ENCODE measurements around the gene PNPLA7.
A peak's percentile ranks its signal among the peaks of the same experiment; 100 is the strongest.
"Not testable (repeated sequence)": the region's sequence is repeated elsewhere in the genome, so short reads cannot be mapped to it uniquely, and the experiment has no call there.

PNPLA7 gene

GRCh38 chr9:137536594-137537131, 13.5 kb downstream of the PNPLA7 start:
- H3K36me3 ChIP-seq (ENCODE audit: control insufficient read depth in 2 of 2, insufficient read depth in 1 of 2, low read length in 2 of 2); H3K4me1 ChIP-seq (ENCODE audit: control insufficient read depth, insufficient read depth, low read length); H3K9me3 ChIP-seq (ENCODE audit: control insufficient read depth, insufficient read depth, low read depth, low read length); H3K27ac ChIP-seq (ENCODE audit: extremely low read depth, low read depth, low read length); H3K4me3 ChIP-seq (ENCODE audit: low read depth, low read length); POLR2A ChIA-PET: not testable (repeated sequence)
- CTCF ChIA-PET = interaction anchor here (0.7 to 2.2 kb wide), 3 partner anchors 9 to 250 kb away, joined by 3 to 6 read pairs (median 4); no protein-coding TSS in a partner anchor

- Histone ChIP-seq H3K27ac (ENCODE audit: extremely low read depth, low read depth, low read length) (no peak overlapping the region), H3K9me3 (ENCODE audit: control insufficient read depth, insufficient read depth, low read depth, low read length) (no peaks in the 10 kb centered on the region), H3K36me3 (ENCODE audit: control insufficient read depth in 2 of 2, insufficient read depth in 1 of 2, low read length in 2 of 2) (no peaks in the 10 kb centered on the region), H3K4me1 (ENCODE audit: control insufficient read depth, insufficient read depth, low read length) (no peaks in the 10 kb centered on the region), H3K4me3 (ENCODE audit: low read depth, low read length) (no peak overlapping the region)
- ChIA-PET CTCF (interaction anchor here (0.6 to 2.0 kb wide), 28 partner anchors 9 to 803 kb away, joined by 3 to 35 read pairs (median 3); partner anchors contain the start of genes EXD3, MRPL41, NOXA1 and PNPLA7), POLR2A (interaction anchor here (0.8 to 1.5 kb wide), 4 partner anchors 17 to 110 kb away, joined by 3 to 5 read pairs (median 4); partner anchors contain the start of genes MRPL41 and NSMF)
- TF ChIP-seq BCL11A (tag by site-specific recombination; IDR thresholded peaks at IDR 0.05; ENCODE audit: low read depth) (peak; percentile 12; the same call in 1 of the 2 replicates), KLF7 (tag by site-specific recombination; IDR thresholded peaks at IDR 0.05; ENCODE audit: borderline replicate concordance) (no peak), ZBTB48 (tag by site-specific recombination; IDR thresholded peaks at IDR 0.05) (no peak)
Measured at GRCh38 chr9:137535120-137535428, 15.1 kb downstream of the PNPLA7 start.

DNA sequence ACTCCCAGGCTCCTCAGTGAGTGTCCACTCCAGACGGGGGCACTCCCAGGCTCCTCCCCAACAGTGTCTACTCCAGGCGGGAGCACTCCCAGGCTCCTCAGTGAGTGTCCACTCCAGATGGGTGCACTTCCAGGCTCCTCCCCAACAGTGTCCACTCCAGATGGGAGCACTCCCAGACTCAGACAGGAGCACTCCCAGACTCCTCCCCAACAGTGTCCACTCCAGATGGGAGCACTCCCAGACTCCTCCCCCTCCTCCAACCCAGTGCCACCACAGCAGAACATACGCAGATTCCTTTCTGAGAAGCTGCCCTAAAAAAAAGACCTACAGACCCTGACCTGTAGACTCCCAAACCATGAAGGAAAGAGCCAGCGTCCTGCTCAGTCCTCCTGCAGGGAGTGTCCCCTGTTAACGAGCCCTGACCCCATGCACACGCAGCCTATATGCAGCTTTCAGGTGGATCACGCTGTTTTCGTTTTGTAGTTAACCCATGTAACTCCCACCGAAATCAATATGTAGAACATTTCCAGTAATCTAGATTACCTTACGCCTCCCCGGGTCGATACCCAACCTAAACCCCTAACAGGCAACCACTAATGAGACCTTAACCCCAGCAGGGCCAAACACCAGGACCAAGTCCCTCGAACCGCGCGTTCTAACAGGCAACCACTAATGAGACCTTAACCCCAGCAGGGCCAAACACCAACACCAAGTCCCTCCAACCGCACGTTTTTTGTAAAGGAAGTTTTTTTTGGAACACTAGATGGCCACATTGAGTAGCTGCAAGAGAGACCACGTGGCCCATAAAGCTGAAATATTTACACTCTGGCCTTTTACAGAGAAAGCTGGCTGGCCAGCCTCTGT, 15.7 kb downstream of the PNPLA7 start:
- ChIA-PET CTCF (interaction anchor here (0.6 to 2.0 kb wide), 29 partner anchors 8 to 803 kb away, joined by 3 to 35 read pairs (median 3); partner anchors contain the start of genes EXD3, MRPL41, NOXA1 and PNPLA7), POLR2A (interaction anchor here (0.6 to 1.5 kb wide), 5 partner anchors 17 to 110 kb away, joined by 3 to 5 read pairs (median 3); partner anchors contain the start of genes MRPL41 and NSMF)
- no peak overlapping the region for H3K27ac ChIP-seq (ENCODE audit: extremely low read depth, low read depth, low read length)

DNA sequence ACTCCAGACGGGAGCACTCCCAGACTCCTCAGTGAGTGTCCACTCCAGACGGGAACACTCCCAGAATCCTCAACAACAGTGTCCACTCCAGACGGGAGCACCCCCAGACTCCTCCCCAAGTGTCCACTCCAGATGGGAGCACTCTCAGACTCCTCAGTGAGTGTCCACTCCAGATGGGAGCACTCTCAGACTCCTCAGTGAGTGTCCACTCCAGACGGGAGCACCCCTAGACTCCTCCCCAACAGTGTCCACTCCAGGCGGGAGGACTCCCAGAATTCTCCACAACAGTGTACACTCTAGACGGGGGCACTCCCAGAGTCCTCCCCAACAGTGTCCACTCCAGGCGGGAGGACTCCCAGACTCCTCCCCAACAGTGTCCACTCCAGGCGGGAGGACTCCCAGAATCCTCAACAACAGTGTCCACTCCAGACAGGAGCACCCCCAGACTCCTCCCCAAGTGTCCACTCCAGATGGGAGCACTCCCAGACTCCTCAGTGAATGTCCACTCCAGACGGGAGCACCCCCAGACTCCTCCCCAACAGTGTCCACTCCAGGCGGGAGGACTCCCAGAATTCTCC, 17.2 kb downstream of the PNPLA7 start:
- H3K36me3 ChIP-seq (ENCODE audit: control insufficient read depth in 2 of 2, insufficient read depth in 1 of 2, low read length in 2 of 2); POLR2A ChIA-PET; H3K4me1 ChIP-seq (ENCODE audit: control insufficient read depth, insufficient read depth, low read length); H3K4me3 ChIP-seq (ENCODE audit: low read depth, low read length); H3K9me3 ChIP-seq (ENCODE audit: control insufficient read depth, insufficient read depth, low read depth, low read length); H3K27ac ChIP-seq (ENCODE audit: extremely low read depth, low read depth, low read length): not testable (repeated sequence)
- CTCF ChIA-PET = interaction anchor here (1.0 to 2.6 kb wide), 3 partner anchors 11 to 246 kb away, joined by 3 to 9 read pairs (median 3); no protein-coding TSS in a partner anchor

More for the DNA sequence above, 15.7 kb downstream of the PNPLA7 start:
- H3K9me3 ChIP-seq (ENCODE audit: control insufficient read depth, insufficient read depth, low read depth, low read length) = no peaks in the 10 kb centered on the region
- no peak overlapping the region for H3K4me3 ChIP-seq (ENCODE audit: low read depth, low read length)
- H3K36me3 ChIP-seq (ENCODE audit: control insufficient read depth in 2 of 2, insufficient read depth in 1 of 2, low read length in 2 of 2) = no peaks in the 10 kb centered on the region
- peak; percentile 37; the same call in 1 of the 2 replicates for TF ChIP-seq SCRT1 (tag by site-specific recombination; IDR thresholded peaks at IDR 0.05; ENCODE audit: borderline replicate concordance)
- 0 out of 2 replicates have a peak, but pooled peaks have one; percentile 45 for TF ChIP-seq TRIM28 (IDR thresholded peaks at IDR 0.05; ENCODE audit: borderline replicate concordance, low read length)
- no peak for TF ChIP-seq ZNF555 (tag by site-specific recombination; conservative IDR thresholded peaks at IDR 0.05)
- TF ChIP-seq, protein P1, sequence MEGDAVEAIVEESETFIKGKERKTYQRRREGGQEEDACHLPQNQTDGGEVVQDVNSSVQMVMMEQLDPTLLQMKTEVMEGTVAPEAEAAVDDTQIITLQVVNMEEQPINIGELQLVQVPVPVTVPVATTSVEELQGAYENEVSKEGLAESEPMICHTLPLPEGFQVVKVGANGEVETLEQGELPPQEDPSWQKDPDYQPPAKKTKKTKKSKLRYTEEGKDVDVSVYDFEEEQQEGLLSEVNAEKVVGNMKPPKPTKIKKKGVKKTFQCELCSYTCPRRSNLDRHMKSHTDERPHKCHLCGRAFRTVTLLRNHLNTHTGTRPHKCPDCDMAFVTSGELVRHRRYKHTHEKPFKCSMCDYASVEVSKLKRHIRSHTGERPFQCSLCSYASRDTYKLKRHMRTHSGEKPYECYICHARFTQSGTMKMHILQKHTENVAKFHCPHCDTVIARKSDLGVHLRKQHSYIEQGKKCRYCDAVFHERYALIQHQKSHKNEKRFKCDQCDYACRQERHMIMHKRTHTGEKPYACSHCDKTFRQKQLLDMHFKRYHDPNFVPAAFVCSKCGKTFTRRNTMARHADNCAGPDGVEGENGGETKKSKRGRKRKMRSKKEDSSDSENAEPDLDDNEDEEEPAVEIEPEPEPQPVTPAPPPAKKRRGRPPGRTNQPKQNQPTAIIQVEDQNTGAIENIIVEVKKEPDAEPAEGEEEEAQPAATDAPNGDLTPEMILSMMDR (tag by site-specific recombination; IDR thresholded peaks at IDR 0.05) = peak; percentile 78
- TF ChIP-seq ZNF121 (tag by site-specific recombination; IDR thresholded peaks at IDR 0.05) = no peak
- no peak for TF ChIP-seq BCL11B (tag by site-specific recombination; IDR thresholded peaks at IDR 0.05; ENCODE audit: low read depth)
- TF ChIP-seq ZNF654 (tag by site-specific recombination; IDR thresholded peaks at IDR 0.05; ENCODE audit: low read depth) = peak; percentile 54
- no peak for TF ChIP-seq GLIS1 (tag by site-specific recombination; IDR thresholded peaks at IDR 0.05)
- TF ChIP-seq, protein P2, sequence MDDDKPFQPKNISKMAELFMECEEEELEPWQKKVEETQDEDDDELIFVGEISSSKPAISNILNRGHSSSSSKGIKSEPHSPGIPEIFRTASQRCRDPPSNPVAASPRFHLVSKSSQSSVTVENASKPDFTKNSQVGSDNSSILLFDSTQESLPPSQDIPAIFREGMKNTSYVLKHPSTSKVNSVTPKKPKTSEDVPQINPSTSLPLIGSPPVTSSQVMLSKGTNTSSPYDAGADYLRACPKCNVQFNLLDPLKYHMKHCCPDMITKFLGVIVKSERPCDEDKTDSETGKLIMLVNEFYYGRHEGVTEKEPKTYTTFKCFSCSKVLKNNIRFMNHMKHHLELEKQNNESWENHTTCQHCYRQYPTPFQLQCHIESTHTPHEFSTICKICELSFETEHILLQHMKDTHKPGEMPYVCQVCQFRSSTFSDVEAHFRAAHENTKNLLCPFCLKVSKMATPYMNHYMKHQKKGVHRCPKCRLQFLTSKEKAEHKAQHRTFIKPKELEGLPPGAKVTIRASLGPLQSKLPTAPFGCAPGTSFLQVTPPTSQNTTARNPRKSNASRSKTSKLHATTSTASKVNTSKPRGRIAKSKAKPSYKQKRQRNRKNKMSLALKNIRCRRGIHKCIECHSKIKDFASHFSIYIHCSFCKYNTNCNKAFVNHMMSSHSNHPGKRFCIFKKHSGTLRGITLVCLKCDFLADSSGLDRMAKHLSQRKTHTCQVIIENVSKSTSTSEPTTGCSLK (tag by site-specific recombination; IDR thresholded peaks at IDR 0.05) = no peak
- 0 out of 2 replicates have a peak, but pooled peaks have one; percentile 33 for TF ChIP-seq ZNF324 (tag by site-specific recombination; IDR thresholded peaks at IDR 0.05)
- TF ChIP-seq GLIS2 (tag by site-specific recombination; IDR thresholded peaks at IDR 0.05) = no peak
- no peak; the same call in 1 of the 2 replicates for TF ChIP-seq ZNF560 (tag by site-specific recombination; IDR thresholded peaks at IDR 0.05; ENCODE audit: borderline replicate concordance)
- TF ChIP-seq ZBTB10 (tag by site-specific recombination; IDR thresholded peaks at IDR 0.05) = no peak
- peak; percentile 44 for TF ChIP-seq ZNF335 (tag by site-specific recombination; conservative IDR thresholded peaks at IDR 0.05)
- no peaks in the 10 kb centered on the region for H3K4me1 ChIP-seq (ENCODE audit: control insufficient read depth, insufficient read depth, low read length)

Data from HEK293 (cell line).